ENCODE measurements around the gene PPM1A. TPM values are rescaled to one million over a fixed set of nuclear protein-coding genes. Genes with fewer than 3 reads are reported as not detected.

The PPM1A gene
- total RNA-seq, result 10 to 100 TPM; 41.9 to 61.5 TPM
- 10 to 100 TPM; 21.4 to 25.3 TPM for polyA plus RNA-seq
- long read RNA-seq, donor 1, full-length matches to known transcripts, result 13 of 13 reads
- long read RNA-seq, donor 1, partial matches to known transcripts, result 0 of 13 reads
- long read RNA-seq, donor 1, other reads (novel, unspliced or antisense), result 0 of 13 reads
- long read RNA-seq, donor 2, full-length matches to known transcripts, result 3 of 3 reads
- long read RNA-seq, donor 2, partial matches to known transcripts, result 0 of 3 reads
- long read RNA-seq, donor 2, other reads (novel, unspliced or antisense), result 0 of 3 reads
- long read RNA-seq, donor 3, full-length matches to known transcripts, result 3 of 3 reads
- long read RNA-seq, donor 3, partial matches to known transcripts, result 0 of 3 reads
- long read RNA-seq, donor 3, other reads (novel, unspliced or antisense), result 0 of 3 reads
- long read RNA-seq, donor 4, full-length matches to known transcripts, result 4 of 4 reads
- long read RNA-seq, donor 4, partial matches to known transcripts, result 0 of 4 reads
- long read RNA-seq, donor 4, other reads (novel, unspliced or antisense), result 0 of 4 reads
- long read RNA-seq, donor 5, full-length matches to known transcripts, result 13 of 21 reads
- long read RNA-seq, donor 5, partial matches to known transcripts, result 8 of 21 reads
- long read RNA-seq, donor 5, other reads (novel, unspliced or antisense), result 0 of 21 reads

DNA sequence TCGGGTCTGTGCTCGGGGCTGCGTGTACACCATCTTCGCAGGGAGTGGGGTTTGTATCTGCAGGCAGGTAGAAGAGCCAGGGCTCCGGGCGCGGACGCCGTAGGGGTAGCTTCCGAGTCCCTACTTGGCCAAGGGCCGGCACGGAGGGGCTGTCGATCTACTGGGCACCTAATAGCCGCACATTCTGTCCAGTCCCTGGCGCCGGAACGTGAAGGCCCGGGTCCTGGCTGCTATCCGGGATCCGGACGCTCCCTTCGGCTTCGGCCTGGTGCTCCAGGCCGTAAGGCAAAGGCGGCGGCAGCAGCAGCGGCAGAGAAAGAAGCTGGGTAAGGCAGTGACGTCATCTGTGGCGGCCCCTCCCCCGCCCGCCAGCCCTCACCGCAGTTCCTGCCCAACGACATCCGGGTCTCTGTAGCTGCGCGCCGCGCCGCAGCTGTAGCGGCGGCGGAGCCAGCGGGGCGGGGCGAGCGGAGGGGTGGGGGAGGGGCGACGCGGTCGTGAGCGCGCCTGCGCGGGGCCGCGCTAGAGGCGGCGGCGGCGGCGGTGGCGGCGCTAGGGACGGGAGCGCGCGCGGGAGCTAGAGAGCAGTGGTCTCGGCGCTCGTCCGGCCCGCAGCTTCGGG, at the start of gene PPM1A:
PPM1A (plus strand) TSS at position 525 of the 622 bp plus-strand sequence. CDS start 33,483 bp downstream, outside the sequence.
- 0% methylated on average over 49 to 74 of the region's 74 CpGs for WGBS, 2 donors
- peak within 1 kb of the TSS; percentile 99 to 100 for H3K27ac ChIP-seq (ENCODE audit: low read depth in 1 of 2, low read length in 1 of 2)
- ATAC-seq (ENCODE audit: insufficient read depth, low FRiP score), result peak; percentile 94
- H3K4me3 ChIP-seq, result peak within 1 kb of the TSS; percentile 83
- H3K4me1 ChIP-seq (ENCODE audit: control insufficient read depth in 5 of 5, insufficient read depth in 5 of 5, low read length in 5 of 5), result peaks cover 0 to 42% (median 7%) of the 10 kb centered on the region in 5 donors
- no peaks in the 10 kb centered on the region for H3K36me3 ChIP-seq (ENCODE audit: control insufficient read depth in 4 of 4, insufficient read depth in 4 of 4, low read length in 4 of 4)
- TF ChIP-seq, protein P1, sequence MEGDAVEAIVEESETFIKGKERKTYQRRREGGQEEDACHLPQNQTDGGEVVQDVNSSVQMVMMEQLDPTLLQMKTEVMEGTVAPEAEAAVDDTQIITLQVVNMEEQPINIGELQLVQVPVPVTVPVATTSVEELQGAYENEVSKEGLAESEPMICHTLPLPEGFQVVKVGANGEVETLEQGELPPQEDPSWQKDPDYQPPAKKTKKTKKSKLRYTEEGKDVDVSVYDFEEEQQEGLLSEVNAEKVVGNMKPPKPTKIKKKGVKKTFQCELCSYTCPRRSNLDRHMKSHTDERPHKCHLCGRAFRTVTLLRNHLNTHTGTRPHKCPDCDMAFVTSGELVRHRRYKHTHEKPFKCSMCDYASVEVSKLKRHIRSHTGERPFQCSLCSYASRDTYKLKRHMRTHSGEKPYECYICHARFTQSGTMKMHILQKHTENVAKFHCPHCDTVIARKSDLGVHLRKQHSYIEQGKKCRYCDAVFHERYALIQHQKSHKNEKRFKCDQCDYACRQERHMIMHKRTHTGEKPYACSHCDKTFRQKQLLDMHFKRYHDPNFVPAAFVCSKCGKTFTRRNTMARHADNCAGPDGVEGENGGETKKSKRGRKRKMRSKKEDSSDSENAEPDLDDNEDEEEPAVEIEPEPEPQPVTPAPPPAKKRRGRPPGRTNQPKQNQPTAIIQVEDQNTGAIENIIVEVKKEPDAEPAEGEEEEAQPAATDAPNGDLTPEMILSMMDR (IDR thresholded peaks at IDR 0.05; ENCODE audit: control extremely low read depth, extremely low read depth), result no peak
- H3K9ac ChIP-seq (ENCODE audit: insufficient read depth in 1 of 2, low read length in 2 of 2), result peak within 1 kb of the TSS; percentile 97
- DNase-seq, result peak; percentile 96 to 98 (median 97)
- H3K9me3 ChIP-seq (ENCODE audit: control insufficient read depth in 4 of 4, insufficient read depth in 3 of 4, low read length in 3 of 4), result no peaks in the 10 kb centered on the region
- H3K27me3 ChIP-seq (ENCODE audit: control insufficient read depth in 3 of 3, insufficient read depth in 3 of 3, low read length in 2 of 3), result no peaks in the 10 kb centered on the region

DNA sequence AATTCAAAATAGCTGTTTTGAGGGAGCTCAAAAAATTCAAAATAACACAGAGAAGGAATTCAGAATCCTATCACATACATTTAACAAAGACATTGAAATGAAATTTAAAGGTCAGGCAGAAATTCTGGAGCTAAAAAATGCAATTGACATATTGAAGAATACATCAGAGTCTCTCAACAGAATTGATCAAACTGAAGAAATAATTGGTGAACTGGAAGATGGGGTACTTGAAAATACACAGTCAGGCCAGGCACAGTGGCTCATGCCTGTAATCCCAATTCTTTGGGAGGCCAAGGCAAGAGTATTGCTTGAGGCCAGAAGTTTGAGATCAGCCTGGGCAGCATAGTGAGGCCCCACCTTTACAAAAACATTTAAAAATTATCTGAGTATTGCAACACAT, 49.7 kb upstream of the PPM1A start:
- Histone ChIP-seq H3K27ac (ENCODE audit: low read depth in 1 of 2, low read length in 1 of 2) (no peak overlapping the region), H3K4me3 (no peak overlapping the region), H3K9me3 (ENCODE audit: control insufficient read depth in 4 of 4, insufficient read depth in 3 of 4, low read length in 3 of 4) (peaks cover 0 to 4% (median 0%) of the 10 kb centered on the region in 4 donors), H3K27me3 (ENCODE audit: control insufficient read depth in 3 of 3, insufficient read depth in 3 of 3, low read length in 2 of 3) (no peaks in the 10 kb centered on the region), H3K36me3 (ENCODE audit: control insufficient read depth in 4 of 4, insufficient read depth in 4 of 4, low read length in 4 of 4) (no peaks in the 10 kb centered on the region), H3K9ac (ENCODE audit: insufficient read depth in 1 of 2, low read length in 2 of 2) (no peak overlapping the region), H3K4me1 (ENCODE audit: control insufficient read depth in 5 of 5, insufficient read depth in 5 of 5, low read length in 5 of 5) (peaks cover 0 to 12% (median 0%) of the 10 kb centered on the region in 5 donors)
- TF ChIP-seq, protein P1 (IDR thresholded peaks at IDR 0.05; ENCODE audit: control extremely low read depth, extremely low read depth), result no peak
- DNase-seq (no peak), ATAC-seq (ENCODE audit: insufficient read depth, low FRiP score) (no peak)

DNA sequence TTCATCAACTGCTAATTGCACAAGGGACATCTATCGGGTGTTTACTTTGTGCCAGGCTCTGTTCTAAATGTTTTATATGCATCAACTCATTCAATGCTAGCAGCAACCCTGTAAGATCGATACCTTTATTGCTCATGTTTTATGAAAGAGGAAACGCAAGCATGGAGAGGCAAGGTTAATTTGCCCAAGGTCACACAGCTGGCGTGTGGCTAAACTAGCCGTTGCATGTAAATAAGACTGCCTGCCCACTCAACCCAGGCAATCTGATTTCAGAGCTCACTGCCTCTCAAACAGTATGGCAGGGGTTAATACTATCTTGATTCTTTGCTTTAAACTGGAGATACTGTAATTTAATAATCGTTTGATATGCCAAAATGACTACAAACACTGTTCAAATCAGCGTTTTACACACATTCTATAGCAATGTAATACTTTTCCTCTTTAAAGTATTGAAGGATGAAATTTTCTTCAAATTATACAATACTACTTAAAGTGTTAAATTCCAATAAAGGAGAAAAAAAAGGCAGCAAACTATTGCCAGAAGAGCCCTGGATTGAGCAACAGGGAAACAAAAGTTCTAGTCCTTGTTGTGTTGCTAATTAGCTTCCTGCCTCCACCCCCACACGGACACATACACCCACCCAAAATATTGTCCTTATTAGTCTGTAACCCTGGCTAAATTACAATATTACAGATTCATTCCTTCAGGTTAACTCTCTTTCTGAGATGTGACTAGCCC, 44.7 kb upstream of the PPM1A start:
- TF ChIP-seq, protein P1 (IDR thresholded peaks at IDR 0.05; ENCODE audit: control extremely low read depth, extremely low read depth), result no peak
- ATAC-seq (ENCODE audit: insufficient read depth, low FRiP score), result no peak

More for the DNA sequence above, 44.7 kb upstream of the PPM1A start:
- peak in 1 of 3 donors; percentile 44 for DNase-seq
- H3K36me3 ChIP-seq (ENCODE audit: control insufficient read depth in 4 of 4, insufficient read depth in 4 of 4, low read length in 4 of 4), result no peaks in the 10 kb centered on the region
- no peak overlapping the region for H3K27ac ChIP-seq (ENCODE audit: low read depth in 1 of 2, low read length in 1 of 2)
- H3K27me3 ChIP-seq (ENCODE audit: control insufficient read depth in 3 of 3, insufficient read depth in 3 of 3, low read length in 2 of 3), result no peaks in the 10 kb centered on the region
- peaks cover 0 to 2% (median 0%) of the 10 kb centered on the region in 4 donors for H3K9me3 ChIP-seq (ENCODE audit: control insufficient read depth in 4 of 4, insufficient read depth in 3 of 4, low read length in 3 of 4)
- no peak overlapping the region for H3K4me3 ChIP-seq
- H3K9ac ChIP-seq (ENCODE audit: insufficient read depth in 1 of 2, low read length in 2 of 2), result no peak overlapping the region
- H3K4me1 ChIP-seq (ENCODE audit: control insufficient read depth in 5 of 5, insufficient read depth in 5 of 5, low read length in 5 of 5), result peaks cover 0 to 7% (median 3%) of the 10 kb centered on the region in 5 donors
- WGBS, 2 donors, result 46 to 52% methylated on average over 8 of the region's 8 CpGs
